Ishikawa (cell line): ENCODE results near the gene PLXNA4.

Experiments used
- CEBPB ChIP-seq: IDR thresholded peaks from 2 replicates; pipeline ENCODE4 v1.6.1; 2012
- CREB1 ChIP-seq: IDR thresholded peaks from 2 replicates; pipeline ENCODE4 v1.6.1; 2012; ENCODE audit warnings: low read depth
- EGR1 ChIP-seq: IDR thresholded peaks from 2 replicates; pipeline ENCODE4 v1.6.1; 2012
- EP300 ChIP-seq: IDR thresholded peaks from 2 replicates; pipeline ENCODE4 v1.6.1; 2012; ENCODE audit warnings: borderline replicate concordance
- FOXM1 ChIP-seq: IDR thresholded peaks from 2 replicates; pipeline ENCODE4 v1.6.1; 2012; ENCODE audit warnings: low read depth, borderline replicate concordance
- NFIC ChIP-seq: IDR thresholded peaks from 2 replicates; pipeline ENCODE4 v1.6.1; 2012
- RAD21 ChIP-seq: IDR thresholded peaks from 2 replicates; pipeline ENCODE4 v1.6.1; 2012; ENCODE audit warnings: low read depth
- REST ChIP-seq: IDR thresholded peaks from 2 replicates; pipeline ENCODE4 v1.6.1; 2012; ENCODE audit warnings: low read depth, mild to moderate bottlenecking
- TAF1 ChIP-seq: IDR thresholded peaks from 2 replicates; pipeline ENCODE4 v1.6.1; 2012; ENCODE audit warnings: low read depth, mild to moderate bottlenecking
- TCF12 ChIP-seq: IDR thresholded peaks from 2 replicates; pipeline ENCODE4 v1.6.1; 2012; ENCODE audit warnings: low read depth
- TEAD4 ChIP-seq: IDR thresholded peaks from 2 replicates; pipeline ENCODE4 v1.6.1; 2012
- YY1 ChIP-seq: IDR thresholded peaks from 2 replicates; pipeline ENCODE4 v1.6.1; 2012; ENCODE audit warnings: low read depth
- ZBTB7A ChIP-seq: IDR thresholded peaks from 2 replicates; pipeline ENCODE4 v1.6.1; 2012; ENCODE audit warnings: low read depth
- TF ChIP-seq, protein P1 (sequence below): IDR thresholded peaks from 2 replicates; pipeline ENCODE4 v1.6.1; 2012
- TF ChIP-seq, protein P2 (sequence below): IDR thresholded peaks from 2 replicates; pipeline ENCODE4 v1.6.1; 2012

PLXNA4 gene

DNA sequence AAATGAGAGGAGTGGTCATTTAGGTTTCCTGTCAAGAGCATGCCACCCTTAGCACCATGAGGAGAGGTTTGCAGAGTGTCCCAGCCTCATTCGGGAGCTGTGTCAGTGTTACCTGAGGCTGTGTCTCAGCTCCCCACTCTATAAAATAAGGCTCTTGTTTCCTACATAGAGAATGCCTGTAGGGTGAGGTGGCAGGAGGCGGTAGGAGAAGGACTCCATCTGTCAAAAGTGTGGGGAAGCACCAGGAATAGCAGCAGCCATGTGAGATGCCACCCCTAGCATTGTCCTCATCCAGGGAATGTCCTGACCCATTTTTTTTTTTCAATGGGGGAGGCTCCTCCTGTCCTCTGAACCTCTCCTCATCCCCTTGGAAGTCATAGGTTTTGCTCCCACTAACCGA lies 451.2 kb downstream of the PLXNA4 start:
- TF ChIP-seq FOXM1 (no peak), TAF1 (no peak), CREB1 (no peak)

- no peak for TF ChIP-seq CREB1
- no peak for TF ChIP-seq ZBTB7A
- TF ChIP-seq YY1: no peak
- TF ChIP-seq, protein P1, sequence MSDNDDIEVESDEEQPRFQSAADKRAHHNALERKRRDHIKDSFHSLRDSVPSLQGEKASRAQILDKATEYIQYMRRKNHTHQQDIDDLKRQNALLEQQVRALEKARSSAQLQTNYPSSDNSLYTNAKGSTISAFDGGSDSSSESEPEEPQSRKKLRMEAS: no peak
- TF ChIP-seq EGR1: no peak
- no peak for TF ChIP-seq RAD21
- no peak for TF ChIP-seq EP300
- TF ChIP-seq TAF1: no peak
- TF ChIP-seq, protein P2, sequence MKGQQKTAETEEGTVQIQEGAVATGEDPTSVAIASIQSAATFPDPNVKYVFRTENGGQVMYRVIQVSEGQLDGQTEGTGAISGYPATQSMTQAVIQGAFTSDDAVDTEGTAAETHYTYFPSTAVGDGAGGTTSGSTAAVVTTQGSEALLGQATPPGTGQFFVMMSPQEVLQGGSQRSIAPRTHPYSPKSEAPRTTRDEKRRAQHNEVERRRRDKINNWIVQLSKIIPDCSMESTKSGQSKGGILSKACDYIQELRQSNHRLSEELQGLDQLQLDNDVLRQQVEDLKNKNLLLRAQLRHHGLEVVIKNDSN: no peak
- no peak for TF ChIP-seq CEBPB
- TF ChIP-seq TCF12: no peak
- TF ChIP-seq TEAD4: no peak
- no peak for TF ChIP-seq FOXM1
- no peak for TF ChIP-seq NFIC
Observed at GRCh38 chr7:132124575-132124974, 451.7 kb downstream of the PLXNA4 start.

- TF ChIP-seq YY1 (no peak), TCF12 (no peak), FOXM1 (no peak), REST (no peak), NFIC (no peak)
- TF ChIP-seq, protein P2: no peak
Observed at GRCh38 chr7:132123773-132124172, 452.5 kb downstream of the PLXNA4 start.

DNA sequence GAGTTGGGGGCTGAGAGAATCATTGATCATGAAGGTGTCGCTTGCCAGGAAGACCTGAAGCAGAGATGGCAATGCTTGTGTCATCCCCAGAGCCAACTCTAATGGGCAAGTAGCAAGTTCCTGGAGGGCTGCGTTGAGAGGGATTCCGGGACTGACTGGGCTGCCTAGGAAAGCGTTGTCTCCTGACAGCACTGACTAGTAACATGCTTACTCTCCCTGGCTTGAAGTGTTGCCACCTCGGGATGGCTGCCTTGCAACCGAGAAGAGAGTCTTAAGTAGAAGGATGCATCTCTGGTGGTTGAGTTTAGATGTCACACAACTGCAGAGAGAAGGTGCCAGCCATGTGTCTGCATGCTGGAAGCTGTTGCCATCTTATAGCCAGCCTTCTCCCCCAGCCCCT lies 453.4 kb downstream of the PLXNA4 start:
- TF ChIP-seq CREB1 (no peak), TCF12 (no peak), EGR1 (no peak), CEBPB (no peak), FOXM1 (no peak), EP300 (no peak), TEAD4 (no peak)
- TF ChIP-seq, protein P1: no peak

DNA sequence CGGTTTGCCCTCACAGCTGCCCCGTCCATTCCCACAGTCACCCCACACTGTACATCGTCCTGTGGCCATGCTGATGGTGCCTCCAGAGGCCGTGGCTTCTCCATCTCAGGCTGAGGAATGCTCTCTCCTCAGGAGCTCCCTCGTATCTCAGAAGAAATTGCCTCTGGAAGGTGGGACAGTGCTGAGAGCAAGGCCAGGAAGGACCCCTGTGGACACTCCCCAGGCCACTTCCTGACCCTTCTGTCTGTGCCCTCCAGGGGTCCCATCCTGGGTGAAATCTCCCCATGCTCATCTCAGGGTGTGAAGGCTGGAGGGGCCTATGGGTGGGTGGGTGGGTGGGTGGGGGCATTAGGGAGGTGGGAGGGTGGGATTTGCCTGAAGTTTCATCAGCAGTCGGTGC lies 454.3 kb downstream of the PLXNA4 start:
- TF ChIP-seq TEAD4 (no peak), EP300 (no peak), ZBTB7A (no peak), FOXM1 (no peak), REST (no peak), YY1 (no peak), NFIC (no peak), CREB1 (no peak), TAF1 (no peak), RAD21 (no peak), EGR1 (no peak), TCF12 (no peak), CEBPB (no peak)
- TF ChIP-seq, protein P2: no peak
- TF ChIP-seq, protein P1: no peak

DNA sequence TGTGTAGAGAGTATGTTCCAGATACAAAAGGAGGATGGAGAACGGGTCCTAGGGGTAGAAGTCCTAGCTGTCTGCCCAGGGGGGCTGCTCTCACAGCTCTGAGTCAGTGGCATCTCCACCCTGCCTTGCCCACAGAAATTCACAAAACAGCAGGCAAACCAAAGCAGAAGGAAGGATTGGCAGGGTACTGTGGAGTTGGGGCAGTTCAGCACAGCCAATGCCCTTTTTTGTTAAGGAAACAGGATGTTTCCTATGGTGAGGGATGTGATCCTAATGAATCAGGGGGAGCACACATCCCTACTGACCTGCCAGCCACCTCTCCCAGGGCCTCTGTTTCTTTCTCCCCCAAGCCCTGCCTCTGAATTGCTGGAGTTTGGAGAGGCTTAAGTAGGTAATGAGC lies 457.6 kb downstream of the PLXNA4 start:
- TF ChIP-seq FOXM1: no peak
- no peak for TF ChIP-seq YY1
